Ecto neural progenitor cell (in vitro differentiated cells): ENCODE data around the gene LSM6.
A peak's percentile ranks its signal among the peaks of the same experiment; 100 is the strongest.

Experiments
- DNase-seq: peaks from one replicate; pipeline ENCODE4 v3.0.0-alpha.2; 2018; ENCODE audit warnings: low spot score

Gene LSM6

GRCh38 chr4:146175541-146176453 lies at the start of gene LSM6:
TSS of gene LSM6 (plus strand) at chr4:146175718. CDS start at chr4:146182922, 7,204 bp downstream.
- DNase-seq, result peak; percentile 88

DNA sequence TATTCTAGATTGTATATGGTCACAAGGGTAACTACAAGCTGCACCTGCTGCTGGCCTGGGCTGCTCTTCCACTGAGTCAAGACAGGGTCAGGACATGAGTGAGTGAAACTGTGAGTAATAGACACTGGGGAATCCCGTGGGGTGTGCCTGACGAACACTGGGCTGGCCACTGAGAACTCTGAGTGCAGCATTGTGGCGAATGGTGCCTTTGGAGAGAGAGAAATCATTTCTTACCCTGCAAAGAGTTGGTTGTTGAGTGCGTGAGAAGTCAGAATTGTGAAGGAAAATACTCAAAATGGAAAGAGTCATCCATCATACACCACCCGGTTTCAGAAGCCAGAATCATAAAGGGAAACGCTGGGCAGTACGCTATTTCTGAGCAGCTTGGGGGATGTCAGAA lies 43.1 kb upstream of the LSM6 start:
- no peak for DNase-seq

- no peak for DNase-seq
Measured at GRCh38 chr4:146134761-146135445, 40.6 kb upstream of the LSM6 start.

DNA sequence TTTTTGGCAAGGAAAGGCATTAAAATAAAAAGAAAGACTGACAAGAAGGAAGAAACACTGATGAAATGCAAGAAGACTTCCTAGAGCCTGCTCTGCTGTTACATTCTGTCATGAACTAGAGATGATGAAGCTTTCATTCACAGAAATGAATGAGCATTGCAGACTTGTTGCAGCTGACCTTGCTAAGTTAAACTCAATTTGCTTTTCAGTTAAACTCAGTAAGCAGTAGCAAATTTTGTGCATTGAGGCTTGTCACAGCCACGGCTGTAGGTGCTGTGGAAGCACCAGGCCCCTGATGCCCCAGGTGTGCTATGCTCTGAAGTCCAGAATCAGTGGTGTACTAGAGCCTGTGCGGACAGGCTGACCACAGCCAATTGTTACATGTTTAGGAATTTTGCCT lies 39.6 kb upstream of the LSM6 start:
- DNase-seq, result no peak

GRCh38 chr4:146142768-146143167 lies 32.8 kb upstream of the LSM6 start:
- DNase-seq, result no peak

DNA sequence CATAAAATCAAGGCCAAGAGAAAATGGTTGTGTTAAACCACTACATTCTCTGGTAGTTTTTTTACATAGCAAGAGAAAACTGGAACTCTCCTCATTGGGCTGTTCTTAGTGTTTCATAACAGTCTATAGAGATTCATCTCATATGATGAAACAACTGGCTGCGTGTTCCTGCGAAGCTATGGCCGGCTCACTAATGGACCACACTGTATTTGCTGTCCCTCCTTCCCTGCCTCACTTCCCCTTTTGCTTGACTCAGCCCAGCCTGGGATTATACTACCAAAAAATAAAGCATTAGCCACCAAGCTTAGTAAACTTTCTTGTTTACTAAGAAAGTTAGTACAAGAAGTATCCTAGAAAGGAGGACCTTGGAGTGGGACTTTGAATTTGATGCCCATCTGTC lies 31.6 kb upstream of the LSM6 start:
- DNase-seq, result no peak

DNA sequence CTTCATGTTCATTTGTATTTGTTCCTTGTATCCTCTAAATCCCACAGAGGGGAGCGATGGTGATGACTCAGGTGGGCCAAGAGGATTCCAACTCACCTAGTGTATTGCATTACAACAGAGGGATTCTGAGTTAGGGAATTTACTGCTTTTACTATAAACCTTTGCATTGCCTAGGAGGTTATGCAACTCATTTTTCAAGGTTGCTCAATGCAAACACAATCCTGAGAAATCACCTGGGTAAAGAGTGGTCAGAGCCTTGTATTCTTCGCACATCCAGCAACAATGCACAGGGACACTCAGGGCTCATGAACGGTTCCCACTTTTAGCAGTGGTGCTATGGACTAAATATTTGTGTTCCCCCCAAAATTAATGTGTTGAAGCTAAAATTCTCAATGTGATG lies 28.6 kb upstream of the LSM6 start:
- no peak for DNase-seq

DNA sequence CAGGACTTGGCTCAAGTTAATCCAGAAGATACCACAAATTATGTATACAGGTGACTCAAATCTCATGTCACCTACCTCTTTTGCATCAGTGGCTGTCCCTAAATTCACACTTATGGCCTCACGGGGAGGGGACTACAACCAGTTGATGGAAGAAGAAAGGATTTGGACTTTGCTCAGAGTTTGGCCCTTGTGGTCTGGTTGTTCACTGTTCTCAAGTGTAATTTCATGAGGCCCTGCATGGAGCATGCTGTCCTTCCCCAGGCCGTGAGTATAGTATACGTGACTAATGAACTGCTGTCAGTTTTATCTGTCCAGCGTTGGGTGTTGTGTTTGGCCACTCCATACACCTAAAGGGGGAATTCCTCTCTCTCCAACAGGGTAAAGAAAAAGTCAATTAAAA lies 27.5 kb upstream of the LSM6 start:
- no peak for DNase-seq

- no peak for DNase-seq
Measured at GRCh38 chr4:146154057-146154456, 21.5 kb upstream of the LSM6 start.

DNA sequence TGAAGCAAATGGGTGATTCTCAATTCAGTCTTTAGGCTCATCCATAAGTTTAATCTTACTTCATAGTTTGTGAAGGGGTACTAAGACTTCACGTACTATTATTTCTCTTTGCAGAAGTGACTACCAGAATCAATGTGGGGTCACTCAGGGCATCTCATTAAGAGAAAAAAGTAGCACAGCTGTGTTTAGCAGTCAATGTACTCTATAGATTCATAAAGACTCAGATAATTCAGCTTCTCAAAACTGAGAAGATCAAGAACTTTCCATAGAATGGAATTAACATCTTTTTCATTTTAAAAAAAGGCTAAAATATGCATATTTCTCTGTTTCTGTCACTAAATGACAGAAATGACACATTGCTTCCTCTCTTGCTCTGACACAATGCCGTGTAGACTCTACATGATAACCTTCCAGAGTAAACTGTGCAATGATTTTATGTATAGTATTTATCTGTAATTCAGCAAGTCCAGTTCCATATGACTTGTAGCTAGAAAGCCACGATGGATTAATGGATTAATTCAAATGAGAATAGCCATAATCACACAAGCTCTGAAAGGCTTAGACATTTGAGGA lies 20.3 kb upstream of the LSM6 start:
- no peak for DNase-seq

GRCh38 chr4:146158036-146158745 lies 17.3 kb upstream of the LSM6 start:
- DNase-seq, result no peak

GRCh38 chr4:146159384-146160058 lies 16.0 kb upstream of the LSM6 start:
- no peak for DNase-seq

GRCh38 chr4:146161243-146161642 lies 14.3 kb upstream of the LSM6 start:
- no peak for DNase-seq

DNA sequence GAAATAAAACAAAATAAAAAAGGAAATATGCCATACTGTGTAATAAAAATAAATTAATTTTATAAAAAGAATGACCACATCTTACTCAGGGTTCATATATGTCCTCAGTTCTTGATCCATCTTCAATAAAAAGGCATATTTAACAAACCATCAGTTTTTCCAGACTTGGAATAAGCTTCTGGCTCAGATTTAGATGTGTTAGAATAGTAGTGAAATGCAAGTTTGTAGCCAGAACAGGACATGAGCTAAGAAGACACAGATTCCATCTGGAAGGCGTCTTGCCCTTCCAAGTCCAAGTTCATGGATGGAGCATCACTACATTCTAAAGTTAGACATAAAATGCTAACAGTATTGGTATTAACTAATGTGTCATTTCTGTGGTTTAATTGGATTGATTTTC lies 10.3 kb upstream of the LSM6 start:
- DNase-seq, result no peak

- no peak for DNase-seq
Measured at GRCh38 chr4:146165840-146166239, 9.7 kb upstream of the LSM6 start.

- DNase-seq, result no peak
Measured at GRCh38 chr4:146170149-146170548, 5.4 kb upstream of the LSM6 start.

- no peak for DNase-seq
Measured at GRCh38 chr4:146176891-146177290, 1.4 kb downstream of the LSM6 start.

- no peak for DNase-seq
Measured at GRCh38 chr4:146178126-146178525, 2.6 kb downstream of the LSM6 start.

DNA sequence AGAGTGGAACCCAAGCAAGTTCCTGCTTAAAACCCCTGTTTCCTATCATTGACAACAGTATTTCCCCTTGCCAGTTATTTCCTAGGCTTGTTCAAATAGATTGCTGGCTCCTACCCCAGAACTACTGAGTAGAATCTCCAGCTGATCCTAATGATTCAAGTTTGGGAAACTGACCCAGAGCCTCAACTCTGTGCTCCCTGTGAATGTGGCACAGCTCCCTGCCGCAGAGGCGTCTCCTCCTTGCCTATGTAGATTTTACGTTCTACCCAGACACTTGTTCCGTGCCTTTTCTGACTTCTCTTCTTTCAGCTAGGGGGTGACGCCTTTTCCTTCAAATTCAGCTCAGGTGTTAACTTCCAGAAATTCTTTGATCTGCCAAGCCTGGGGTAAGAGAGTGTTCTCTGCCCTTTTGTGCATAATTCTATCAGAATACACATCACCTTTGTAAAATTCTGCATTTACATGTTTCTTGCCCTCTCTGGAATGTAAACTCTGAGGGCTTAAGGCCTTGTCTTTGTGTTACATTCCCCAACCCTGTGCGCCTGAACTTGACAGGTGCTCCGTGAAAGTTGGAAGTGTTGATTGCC lies 4.4 kb downstream of the LSM6 start:
- no peak for DNase-seq

DNA sequence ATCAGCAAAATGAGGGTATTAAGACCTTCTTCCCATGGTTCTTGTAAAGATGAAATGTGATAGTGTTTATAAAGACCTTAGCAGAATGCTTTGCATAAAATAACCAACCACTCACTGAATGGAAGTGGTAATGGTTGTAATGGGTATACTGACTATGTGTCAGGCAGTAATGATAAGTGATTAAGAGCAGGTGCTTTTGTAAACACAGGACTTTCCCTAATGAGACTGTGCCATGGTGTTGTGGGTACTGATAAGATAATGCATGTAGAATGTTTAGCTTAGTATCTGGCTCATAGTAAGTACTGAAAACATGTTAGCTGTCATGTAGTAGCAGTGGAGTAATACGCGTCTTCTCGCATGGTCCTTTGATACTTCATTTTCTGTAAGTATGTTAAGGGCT lies 6.9 kb downstream of the LSM6 start:
- DNase-seq, result no peak

- no peak for DNase-seq
Measured at GRCh38 chr4:146183209-146183608, 7.7 kb downstream of the LSM6 start.

GRCh38 chr4:146186041-146186440 lies 10.5 kb downstream of the LSM6 start:
- DNase-seq, result no peak
